Astrocyte of the spinal cord (primary cell): ENCODE results near the gene EXOC3L2.

Experiments used
- DNase-seq: peaks from one replicate; pipeline ENCODE4 v3.0.0; 2011; ENCODE audit warnings: low read depth, low spot score
- H3K4me3 ChIP-seq: 2 replicates; pipeline ENCODE4 v1.5.1; 2011; ENCODE audit warnings: low read depth, mild to moderate bottlenecking, low read length, moderate library complexity
- in situ Hi-C: cut with HindIII; loops from 2 replicates; pipeline ENCODE4 v1.10.0; 2017; ENCODE audit warnings: low sequenced_read_pairs
- TF ChIP-seq, protein P1 (sequence below): IDR thresholded peaks from 2 replicates; pipeline ENCODE4 v1.5.1; 2012; ENCODE audit warnings: low read depth, mild to moderate bottlenecking, low read length, inconsistent platforms

EXOC3L2 gene

DNA sequence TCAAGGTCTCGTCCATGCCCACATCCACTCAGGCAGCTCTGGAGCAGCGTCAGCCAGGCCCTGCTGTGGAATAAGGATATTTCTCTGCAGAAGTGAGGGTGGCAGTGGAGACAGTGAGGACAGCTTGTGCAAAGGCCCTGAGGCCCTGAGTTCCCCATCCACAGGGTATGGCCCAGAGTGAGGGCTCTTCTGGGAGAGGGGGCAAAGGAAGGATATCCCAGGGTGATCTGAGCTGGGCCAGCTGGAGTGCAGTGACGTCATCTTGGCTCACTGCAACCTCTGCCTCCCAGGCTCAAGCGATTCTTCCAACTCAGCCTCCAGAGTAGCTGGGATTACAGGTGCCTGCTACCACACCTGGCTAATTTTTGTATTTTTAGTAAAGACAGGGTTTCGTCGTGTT, 17.4 kb upstream of the EXOC3L2 start:
- DNase-seq = no peak
- no peak overlapping the region for H3K4me3 ChIP-seq
- in situ Hi-C loops = no loop called here
- TF ChIP-seq, protein P1, sequence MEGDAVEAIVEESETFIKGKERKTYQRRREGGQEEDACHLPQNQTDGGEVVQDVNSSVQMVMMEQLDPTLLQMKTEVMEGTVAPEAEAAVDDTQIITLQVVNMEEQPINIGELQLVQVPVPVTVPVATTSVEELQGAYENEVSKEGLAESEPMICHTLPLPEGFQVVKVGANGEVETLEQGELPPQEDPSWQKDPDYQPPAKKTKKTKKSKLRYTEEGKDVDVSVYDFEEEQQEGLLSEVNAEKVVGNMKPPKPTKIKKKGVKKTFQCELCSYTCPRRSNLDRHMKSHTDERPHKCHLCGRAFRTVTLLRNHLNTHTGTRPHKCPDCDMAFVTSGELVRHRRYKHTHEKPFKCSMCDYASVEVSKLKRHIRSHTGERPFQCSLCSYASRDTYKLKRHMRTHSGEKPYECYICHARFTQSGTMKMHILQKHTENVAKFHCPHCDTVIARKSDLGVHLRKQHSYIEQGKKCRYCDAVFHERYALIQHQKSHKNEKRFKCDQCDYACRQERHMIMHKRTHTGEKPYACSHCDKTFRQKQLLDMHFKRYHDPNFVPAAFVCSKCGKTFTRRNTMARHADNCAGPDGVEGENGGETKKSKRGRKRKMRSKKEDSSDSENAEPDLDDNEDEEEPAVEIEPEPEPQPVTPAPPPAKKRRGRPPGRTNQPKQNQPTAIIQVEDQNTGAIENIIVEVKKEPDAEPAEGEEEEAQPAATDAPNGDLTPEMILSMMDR = no peak

DNA sequence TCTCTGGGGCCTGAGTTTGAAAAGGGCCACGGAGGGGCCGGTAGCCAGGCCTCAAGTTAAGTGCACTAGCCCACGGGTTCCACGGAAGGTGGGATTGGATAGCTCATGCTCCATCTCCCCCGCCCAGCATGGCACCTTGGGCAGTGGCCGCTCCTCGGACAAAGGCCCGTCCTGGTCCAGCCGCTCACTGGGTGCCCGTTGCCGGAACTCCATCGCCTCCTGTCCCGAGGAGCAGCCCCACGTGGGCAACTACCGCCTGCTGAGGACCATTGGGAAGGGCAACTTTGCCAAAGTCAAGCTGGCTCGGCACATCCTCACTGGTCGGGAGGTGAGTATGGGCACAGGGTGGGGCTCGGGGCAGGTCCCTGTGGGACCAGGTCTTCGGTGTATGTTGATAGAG, 13.7 kb upstream of the EXOC3L2 start:
- no peak for DNase-seq
- no peak overlapping the region for H3K4me3 ChIP-seq
- TF ChIP-seq, protein P1 = no peak
- in situ Hi-C loops = no loop called here

DNA sequence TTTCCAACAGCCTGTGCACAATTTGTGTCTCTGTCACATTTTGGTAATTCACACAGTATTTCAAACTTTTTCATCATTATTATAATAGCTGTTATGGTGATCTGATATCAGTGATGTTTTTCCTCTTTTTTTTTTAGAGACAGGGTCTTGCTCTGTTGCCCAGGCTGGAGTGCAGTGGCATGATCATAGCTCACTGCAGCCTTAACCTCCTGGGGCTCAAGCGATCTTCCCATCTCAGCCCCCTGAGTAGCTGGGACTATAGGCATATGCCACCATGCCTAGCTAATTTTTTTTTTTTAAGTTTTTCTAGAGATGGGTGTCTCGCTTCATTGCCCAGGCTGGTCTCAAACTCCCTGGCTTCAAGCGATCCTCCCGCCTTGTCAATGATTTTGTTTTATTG, 11.6 kb upstream of the EXOC3L2 start:
- H3K4me3 ChIP-seq = no peak overlapping the region
- DNase-seq = no peak
- TF ChIP-seq, protein P1 = no peak
- in situ Hi-C loops = no loop called here

DNA sequence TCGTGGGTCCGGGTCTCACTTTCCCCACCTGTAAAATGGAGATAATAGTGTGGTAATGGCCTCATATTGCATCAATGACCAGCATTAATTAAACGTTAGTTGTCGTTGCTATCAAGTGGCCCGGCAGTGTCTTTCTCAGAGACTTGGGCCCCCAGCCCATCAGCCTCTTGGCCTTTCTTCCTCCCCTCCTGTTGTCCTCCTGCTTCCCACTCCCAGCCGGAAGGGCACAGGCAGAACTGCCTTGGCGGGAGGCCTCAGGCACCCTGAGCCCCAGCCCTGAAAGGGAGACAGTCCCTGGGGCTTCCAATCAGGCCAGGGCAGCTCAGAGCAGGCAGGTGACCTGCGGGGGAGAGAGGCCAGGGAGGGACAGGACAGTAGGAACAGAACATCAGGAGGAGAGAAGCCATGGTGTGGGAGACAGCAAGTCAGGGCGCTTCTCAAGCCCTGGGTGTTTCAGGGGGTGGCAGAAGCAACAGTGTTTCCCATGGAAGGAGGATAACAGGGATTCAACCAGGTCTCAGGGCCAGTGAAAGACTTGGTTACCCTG, 10.5 kb upstream of the EXOC3L2 start:
- in situ Hi-C loops = no loop called here
- TF ChIP-seq, protein P1 = no peak

DNA sequence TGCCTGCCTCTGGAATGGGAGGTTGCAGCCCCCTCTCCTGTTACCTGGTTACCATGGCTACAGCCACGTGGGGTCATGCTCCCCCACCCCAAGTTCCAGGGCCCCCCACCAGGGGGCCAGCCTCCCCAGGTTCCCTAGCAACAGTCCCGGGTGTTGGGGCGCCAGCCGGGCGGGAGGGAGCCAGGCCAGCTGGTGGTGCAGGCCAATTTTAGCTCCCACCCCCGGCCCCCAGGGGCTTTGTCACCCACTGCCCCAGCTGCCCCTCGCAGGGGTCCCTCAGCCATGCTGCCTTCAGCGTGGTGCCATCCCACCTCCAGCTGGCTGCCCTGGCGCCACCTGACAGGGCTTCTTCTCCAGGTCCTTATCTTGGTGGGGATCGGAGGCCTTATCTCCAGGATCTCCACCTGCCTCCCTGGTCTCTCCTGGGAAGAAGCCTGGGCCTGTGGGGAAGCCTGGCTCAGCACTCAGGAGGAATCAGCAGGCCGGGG, 8.9 kb upstream of the EXOC3L2 start:
- in situ Hi-C loops = no loop called here
- H3K4me3 ChIP-seq = no peak overlapping the region
- TF ChIP-seq, protein P1 = peak; percentile 21
- DNase-seq = no peak

More for the DNA sequence above, 10.5 kb upstream of the EXOC3L2 start:
- no peak overlapping the region for H3K4me3 ChIP-seq
- no peak for DNase-seq

DNA sequence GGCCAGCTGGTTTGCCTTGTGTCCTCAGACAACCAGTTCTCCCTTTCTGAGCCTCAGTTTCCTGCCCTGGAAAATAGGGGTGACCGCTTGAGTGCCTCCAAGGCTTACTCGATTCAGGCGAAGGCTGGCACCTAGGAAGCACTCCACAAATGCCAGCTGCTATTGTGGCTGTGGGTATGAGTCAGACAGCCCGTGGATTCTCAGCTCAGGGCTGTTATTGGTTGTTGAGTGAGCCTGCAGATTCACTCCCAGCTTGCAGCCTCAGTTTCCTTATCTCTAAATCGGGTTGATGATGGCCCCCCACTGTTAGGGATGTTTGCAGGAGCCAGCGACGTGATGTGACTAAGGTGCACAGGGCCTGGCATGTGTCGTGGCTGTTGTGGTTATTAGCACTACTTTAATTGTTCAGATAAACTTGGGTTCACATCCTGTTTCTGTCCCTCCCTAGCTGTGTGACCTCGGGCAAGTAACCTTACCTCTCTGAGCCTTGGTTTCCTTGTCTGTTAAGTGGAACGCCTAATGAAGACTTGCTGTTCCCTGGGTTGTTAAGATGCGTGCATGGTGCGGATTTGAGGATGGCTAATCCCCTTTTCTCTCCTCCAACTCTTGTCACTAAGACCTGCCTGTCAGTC, 8.3 kb upstream of the EXOC3L2 start:
- no peak overlapping the region for H3K4me3 ChIP-seq
- TF ChIP-seq, protein P1 = no peak
- DNase-seq = peak; percentile 22
- in situ Hi-C loops = no loop called here
